ENCODE results near the gene GPR161. TPM values are rescaled to one million over a fixed set of nuclear protein-coding genes. Genes with fewer than 3 reads are reported as not detected.
"Not testable (repeated sequence)": the region's sequence is repeated elsewhere in the genome, so short reads cannot be mapped to it uniquely, and the experiment has no call there.

The GPR161 gene
- total and polyA plus RNA-seq, 10 of the 15 experiments (the other 5 are each of a cell fraction or from before 2014, with no cell fraction given), result 0.07 to 0.49 (median 0.34) TPM; not detected in 2

- H4K20me1 ChIP-seq (ENCODE audit: control insufficient read depth, insufficient read depth), result no peaks in the 10 kb centered on the region
- no peaks in the 10 kb centered on the region for H3K4me1 ChIP-seq (ENCODE audit: control insufficient read depth, insufficient read depth, low read length)
- no TSS peak for BruUV-seq (replicated peaks)
- TF ChIP-seq ZBED1 (IDR thresholded peaks at IDR 0.05; ENCODE audit: borderline replicate concordance), result no peak
- no peak for TF ChIP-seq IKZF1 (conservative IDR thresholded peaks at IDR 0.05)
- no peak for TF ChIP-seq ESRRA (IDR thresholded peaks at IDR 0.05; ENCODE audit: low read length)
- no peak for TF ChIP-seq TAF1 (IDR thresholded peaks at IDR 0.05; ENCODE audit: borderline replicate concordance, low read depth, low read length)
- TF ChIP-seq MLLT1 (IDR thresholded peaks at IDR 0.05), result no peak
- no peak for TF ChIP-seq MXI1 (IDR thresholded peaks at IDR 0.05; ENCODE audit: low read depth, low read length)
- TF ChIP-seq RAD21 (IDR thresholded peaks at IDR 0.05; ENCODE audit: insufficient read depth, low read depth, low read length), result no peak
- TF ChIP-seq KAT2A (conservative IDR thresholded peaks at IDR 0.05; ENCODE audit: control insufficient read depth, low read depth, low read length), result no peak
- no peak for TF ChIP-seq TCF3 (IDR thresholded peaks at IDR 0.05; ENCODE audit: borderline replicate concordance, insufficient read depth, low read depth, low read length)
- TF ChIP-seq CHD4 (IDR thresholded peaks at IDR 0.05), result no peak
- TF ChIP-seq BCLAF1 (IDR thresholded peaks at IDR 0.05), result no peak
- TF ChIP-seq EZH2 (IDR thresholded peaks at IDR 0.05; ENCODE audit: borderline replicate concordance, control insufficient read depth, low read depth, low read length), result no peak
- TF ChIP-seq SIX5 (IDR thresholded peaks at IDR 0.05; ENCODE audit: low read depth, low read length, severe bottlenecking), result no peak
- TF ChIP-seq SIN3A (IDR thresholded peaks at IDR 0.05; ENCODE audit: low read depth, low read length), result no peak
- in situ Hi-C loops (cut with MboI), result no loop called here
- no peak overlapping the region for H3K27ac ChIP-seq (ENCODE audit: control insufficient read depth, insufficient read depth)
- ChIA-PET POLR2A (no interaction called here), CTCF (interaction anchor here (0.7 kb wide), 1 partner anchor 12 kb away, joined by 3 read pairs; no protein-coding TSS in a partner anchor), RAD21 (ENCODE audit: unreplicated experiment) (no interaction called here), SMC1A (ENCODE audit: uncharacterized antibody, unreplicated experiment) (no interaction called here)
- no peak overlapping the region for H3K9ac ChIP-seq (ENCODE audit: control insufficient read depth, insufficient read depth, low read length)
- peaks cover 5% of the 10 kb centered on the region; the same call in 2 of the 3 replicates for H3K9me3 ChIP-seq (replicated peaks; ENCODE audit: control insufficient read depth, insufficient read depth, low read length)
- no peak overlapping the region for H2AFZ ChIP-seq (ENCODE audit: control insufficient read depth, low read depth, low read length)
- H3K79me2 ChIP-seq (ENCODE audit: control insufficient read depth, insufficient read depth, low read length), result no peaks in the 10 kb centered on the region
- intact Hi-C loops (cut with micrococcal nuclease; ENCODE audit: unreplicated experiment), result no loop called here
- 24% methylated on average over 4 of the region's 4 CpGs for WGBS (ENCODE audit: insufficient coverage, insufficient replicate concordance, low lambda C conversion rate, missing lambda C conversion rate)
- ATAC-seq, result no peak
- H3K4me3 ChIP-seq, result no peak overlapping the region
- no peaks in the 10 kb centered on the region for H3K27me3 ChIP-seq (replicated peaks in 1 of 2; ENCODE audit: control insufficient read depth in 2 of 2, insufficient read depth in 2 of 2, low read length in 1 of 2)
- H3K4me2 ChIP-seq (ENCODE audit: control insufficient read depth, insufficient read depth), result no peak overlapping the region
- no peak for DNase-seq (ENCODE audit: low read depth, low spot score)
- no peak for FAIRE-seq
- no peaks in the 10 kb centered on the region for H3K36me3 ChIP-seq (ENCODE audit: control insufficient read depth in 2 of 2, insufficient read depth in 2 of 2, low read length in 1 of 2)
Observed at GRCh38 chr1:168155910-168156309, 19.2 kb upstream of the GPR161 start.

- H3K36me3 ChIP-seq (ENCODE audit: control insufficient read depth in 2 of 2, insufficient read depth in 2 of 2, low read length in 1 of 2); H3K27me3 ChIP-seq (replicated peaks in 1 of 2; ENCODE audit: control insufficient read depth in 2 of 2, insufficient read depth in 2 of 2, low read length in 1 of 2); H3K79me2 ChIP-seq (ENCODE audit: control insufficient read depth, insufficient read depth, low read length); H2AFZ ChIP-seq (ENCODE audit: control insufficient read depth, low read depth, low read length); H3K9ac ChIP-seq (ENCODE audit: control insufficient read depth, insufficient read depth, low read length); intact Hi-C loops (cut with micrococcal nuclease; ENCODE audit: unreplicated experiment); SMC1A ChIA-PET (ENCODE audit: uncharacterized antibody, unreplicated experiment); FAIRE-seq; in situ Hi-C loops (cut with MboI); RAD21 ChIA-PET (ENCODE audit: unreplicated experiment); H3K27ac ChIP-seq (ENCODE audit: control insufficient read depth, insufficient read depth); H3K4me2 ChIP-seq (ENCODE audit: control insufficient read depth, insufficient read depth); H3K4me3 ChIP-seq; H3K4me1 ChIP-seq (ENCODE audit: control insufficient read depth, insufficient read depth, low read length); BruUV-seq (replicated peaks); H3K9me3 ChIP-seq (replicated peaks; ENCODE audit: control insufficient read depth, insufficient read depth, low read length); DNase-seq (ENCODE audit: low read depth, low spot score); H4K20me1 ChIP-seq (ENCODE audit: control insufficient read depth, insufficient read depth); CTCF ChIA-PET: not testable (repeated sequence)
- peak; percentile 52 for ATAC-seq
- POLR2A ChIA-PET, result interaction anchor here (1.8 kb wide), 1 partner anchor 9 kb away, joined by 4 read pairs; no protein-coding TSS in a partner anchor
- WGBS (ENCODE audit: insufficient coverage, insufficient replicate concordance, low lambda C conversion rate, missing lambda C conversion rate), result 41% methylated on average over 4 of the region's 4 CpGs
Observed at GRCh38 chr1:168154707-168155106, 18.0 kb upstream of the GPR161 start.
